ENCODE results near the gene MACROD2. TPM values are rescaled to one million over a fixed set of nuclear protein-coding genes. Genes with fewer than 3 reads are reported as not detected.

Gene MACROD2
- total RNA-seq, 1 donor from 2014 or later = 78.2 TPM

- intact Hi-C loops (cut with DNase I) = no loop called here
- no peaks in the 10 kb centered on the region for H3K4me1 ChIP-seq
- ATAC-seq (no peak), DNase-seq (no peak)
- no peak for TF ChIP-seq CTCF (IDR thresholded peaks at IDR 0.05)
- no peaks in the 10 kb centered on the region for H3K27me3 ChIP-seq
- no peak overlapping the region for H3K27ac ChIP-seq
- H3K9me3 ChIP-seq = no peaks in the 10 kb centered on the region
- no peak overlapping the region for H3K4me3 ChIP-seq
- no peaks in the 10 kb centered on the region for H3K36me3 ChIP-seq
These were observed 564.3 kb downstream of the MACROD2 start for GRCh38 chr20:14559612-14560011.

- Histone ChIP-seq H3K9me3 (no peaks in the 10 kb centered on the region), H3K4me1 (no peaks in the 10 kb centered on the region), H3K4me3 (no peak overlapping the region), H3K27ac (no peak overlapping the region), H3K36me3 (no peaks in the 10 kb centered on the region), H3K27me3 (no peaks in the 10 kb centered on the region)
- TF ChIP-seq CTCF (IDR thresholded peaks at IDR 0.05) = no peak
- ATAC-seq (no peak), DNase-seq (no peak)
- intact Hi-C loops (cut with DNase I) = no loop called here
These were observed 566.5 kb downstream of the MACROD2 start for GRCh38 chr20:14561741-14562221.

GRCh38 chr20:14562981-14563380 is 567.7 kb downstream of the MACROD2 start:
- DNase-seq = no peak
- intact Hi-C loops (cut with DNase I) = no loop called here
- no peak for ATAC-seq
- no peak overlapping the region for H3K27ac ChIP-seq
- no peak for TF ChIP-seq CTCF (IDR thresholded peaks at IDR 0.05)
- no peak overlapping the region for H3K4me3 ChIP-seq
- no peaks in the 10 kb centered on the region for H3K4me1 ChIP-seq
- H3K36me3 ChIP-seq = no peaks in the 10 kb centered on the region
- H3K27me3 ChIP-seq = no peaks in the 10 kb centered on the region
- H3K9me3 ChIP-seq = no peaks in the 10 kb centered on the region

- Histone ChIP-seq H3K4me1 (no peaks in the 10 kb centered on the region), H3K27me3 (no peaks in the 10 kb centered on the region), H3K36me3 (no peaks in the 10 kb centered on the region), H3K9me3 (no peaks in the 10 kb centered on the region), H3K4me3 (no peak overlapping the region), H3K27ac (no peak overlapping the region)
- intact Hi-C loops (cut with DNase I) = no loop called here
- TF ChIP-seq CTCF (IDR thresholded peaks at IDR 0.05) = no peak
- ATAC-seq (no peak), DNase-seq (no peak)
These were observed 571.2 kb downstream of the MACROD2 start for GRCh38 chr20:14566505-14566904.

- intact Hi-C loops (cut with DNase I) = no loop called here
- Histone ChIP-seq H3K27ac (no peak overlapping the region), H3K36me3 (no peaks in the 10 kb centered on the region), H3K4me3 (no peak overlapping the region), H3K4me1 (no peaks in the 10 kb centered on the region), H3K9me3 (no peaks in the 10 kb centered on the region), H3K27me3 (no peaks in the 10 kb centered on the region)
- TF ChIP-seq CTCF (IDR thresholded peaks at IDR 0.05) = no peak
- DNase-seq (no peak), ATAC-seq (no peak)
These were observed 572.9 kb downstream of the MACROD2 start for GRCh38 chr20:14568225-14568624.

GRCh38 chr20:14568701-14569100 is 573.4 kb downstream of the MACROD2 start:
- Histone ChIP-seq H3K4me3 (no peak overlapping the region), H3K9me3 (no peaks in the 10 kb centered on the region), H3K27me3 (no peaks in the 10 kb centered on the region), H3K36me3 (no peaks in the 10 kb centered on the region), H3K27ac (no peak overlapping the region), H3K4me1 (no peaks in the 10 kb centered on the region)
- no peak for DNase-seq
- TF ChIP-seq CTCF (IDR thresholded peaks at IDR 0.05) = no peak
- intact Hi-C loops (cut with DNase I) = no loop called here
- no peak for ATAC-seq

All from upper lobe of right lung (tissue), 1 donor.